CD4-positive, alpha-beta memory T cell (primary cell): Measurements from ENCODE around the gene PRKD2. TPM values are rescaled to one million over a fixed set of nuclear protein-coding genes. Genes with fewer than 3 reads are reported as not detected.
"Not testable (repeated sequence)": the region's sequence is repeated elsewhere in the genome, so short reads cannot be mapped to it uniquely, and the experiment has no call there.

Experiments used
- CTCF ChIA-PET: fragments of 350-600 bp; sonication (Branson Sonifier 250); formaldehyde crosslinking; loops from one replicate; lab custom pipeline; 2021; ENCODE audit warnings: inconsistent platforms; ENCODE audit not compliant: partially characterized antibody; lab: Charles Lee
- POLR2A ChIA-PET: fragments of 350-600 bp; sonication (Branson Sonifier 250); formaldehyde crosslinking; loops from one replicate; lab custom pipeline; 2021; ENCODE audit not compliant: partially characterized antibody; lab: Charles Lee
- DNase-seq, 5 donors: peaks; one replicate each; pipeline versions ENCODE4 v3.0.0 to v3.0.0-alpha.2; 2020 to 2022; ENCODE audit warnings: mixed read lengths in 1 of 5
- H3K27ac ChIP-seq: one replicate; pipeline ENCODE4 v1.7.0; 2013; ENCODE audit warnings: low read depth, low read length
- H3K27me3 ChIP-seq: 2 replicates; pipeline ENCODE4 v1.7.0; 2013; ENCODE audit warnings: mild to moderate bottlenecking, low read length, moderate library complexity; ENCODE audit not compliant: insufficient read depth
- H3K36me3 ChIP-seq: 2 replicates; pipeline ENCODE4 v1.7.0; 2013; ENCODE audit warnings: mild to moderate bottlenecking, low read length, moderate library complexity; ENCODE audit not compliant: insufficient read depth
- H3K4me1 ChIP-seq: 2 replicates; pipeline ENCODE4 v1.7.0; 2013; ENCODE audit warnings: mild to moderate bottlenecking, low read length, moderate library complexity; ENCODE audit not compliant: insufficient read depth
- H3K4me3 ChIP-seq, 2 donors: one replicate each; pipeline ENCODE4 v1.7.0; 2013; ENCODE audit warnings: low read length in 2 of 2, mild to moderate bottlenecking in 1 of 2
- H3K9me3 ChIP-seq, 2 donors: one replicate each; pipeline ENCODE4 v1.7.0; 2013; ENCODE audit warnings: low read length in 2 of 2, control low read depth in 1 of 2; ENCODE audit not compliant: control insufficient read depth in 1 of 2
- H3K27ac Mint-ChIP-seq, 7 donors: one replicate each; pipeline ENCODE4 v1.8.0; 2020 to 2021; ENCODE audit warnings: mixed read lengths in 7 of 7, mild to moderate bottlenecking in 6 of 7, inconsistent platforms in 3 of 7, moderate library complexity in 3 of 7
- H3K27me3 Mint-ChIP-seq, 2 donors: one replicate each; pipeline ENCODE4 v1.8.0; 2020 to 2021; ENCODE audit warnings: mixed read lengths in 2 of 2
- H3K36me3 Mint-ChIP-seq, 2 donors: one replicate each; pipeline ENCODE4 v1.8.0; 2020 to 2021; ENCODE audit warnings: mixed read lengths in 2 of 2, inconsistent platforms in 1 of 2, mild to moderate bottlenecking in 1 of 2
- H3K4me1 Mint-ChIP-seq, 4 donors: one replicate each; pipeline ENCODE4 v1.8.0; 2020 to 2021; ENCODE audit warnings: mixed read lengths in 4 of 4, mild to moderate bottlenecking in 1 of 4
- H3K4me3 Mint-ChIP-seq, 8 donors: one replicate each; pipeline ENCODE4 v1.8.0; 2020 to 2021; ENCODE audit warnings: mixed read lengths in 8 of 8, mild to moderate bottlenecking in 7 of 8, moderate library complexity in 6 of 8, inconsistent platforms in 3 of 8
- H3K9me3 Mint-ChIP-seq, 8 donors: one replicate each; pipeline ENCODE4 v1.8.0; 2020 to 2021; ENCODE audit warnings: mixed read lengths in 8 of 8, mild to moderate bottlenecking in 5 of 8, inconsistent platforms in 3 of 8, moderate library complexity in 1 of 8
- intact Hi-C: fragments of 100-400 bp; cut with micrococcal nuclease; formaldehyde crosslinking; loops from one replicate; pipeline ENCODE4 v1.15.1; 2023
- polyA plus RNA-seq, 2 donors: library from polyadenylated mRNA; unstranded; fragments of 300-500 nt; fragmentation: Illumina TruSeq; gene quantifications; one replicate each; pipeline ENCODE4 v1.2.3, GENCODE V29; 2021
- total RNA-seq, 2 experiments: library from RNA; stranded (reverse); gene quantifications; one replicate each; pipeline ENCODE4 v1.2.3, GENCODE V29; 2021

PRKD2 gene
- total and polyA plus RNA-seq, 4 experiments from 2014 or later = 27.6 to 122 (median 102) TPM

DNA sequence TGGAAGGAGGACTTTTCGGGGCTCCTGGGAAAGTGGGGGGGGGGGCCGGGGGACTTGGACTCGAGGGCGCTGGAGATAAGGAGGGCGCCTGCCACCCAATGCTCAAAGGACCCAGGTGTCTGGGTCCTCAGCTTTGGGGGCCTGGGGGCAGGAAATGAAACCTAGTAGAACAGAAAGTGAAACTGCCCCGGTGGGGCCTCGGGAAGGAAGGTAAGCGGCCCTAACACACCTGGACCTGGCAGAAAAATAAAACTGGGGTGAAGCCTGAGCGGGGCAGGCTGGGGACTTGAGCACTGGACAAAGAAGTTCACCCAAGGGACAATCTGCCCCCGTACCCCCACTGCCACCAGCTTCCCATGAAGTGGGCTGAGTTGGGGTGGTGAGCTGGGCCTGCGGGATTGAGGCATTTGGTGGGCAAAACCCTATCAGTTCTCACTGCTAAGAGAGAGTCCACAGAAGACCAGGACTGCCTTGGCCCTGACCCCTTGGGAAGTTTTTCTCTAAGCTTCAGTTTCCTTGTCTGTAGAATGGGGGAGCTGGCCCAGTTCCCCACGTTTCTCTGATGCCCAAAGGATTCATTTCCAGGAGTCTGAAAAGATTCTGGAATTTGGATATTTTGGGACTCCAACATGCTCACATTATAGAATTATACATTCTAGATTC lies 2.3 kb downstream of the PRKD2 start:
- Mint-ChIP-seq H3K36me3 (peaks cover 8 to 49% of the 10 kb centered on the region in 2 donors), H3K4me3 (peak overlapping the region; percentile 93 to 98 (median 94)), H3K27ac (peak overlapping the region; percentile 95 to 99 (median 98)), H3K27me3 (no peaks in the 10 kb centered on the region), H3K4me1 (peaks cover 25 to 57% (median 38%) of the 10 kb centered on the region in 4 donors), H3K9me3 (peaks cover 0 to 3% (median 0%) of the 10 kb centered on the region in 8 donors)
- Histone ChIP-seq H3K27ac (peak overlapping the region; percentile 95), H3K4me1 (peaks cover 41% of the 10 kb centered on the region), H3K27me3 (no peaks in the 10 kb centered on the region), H3K36me3 (peaks cover 14% of the 10 kb centered on the region), H3K9me3 (no peaks in the 10 kb centered on the region), H3K4me3 (peak overlapping the region; percentile 82 to 94)
- intact Hi-C loops = loop anchor here (2.0 to 5.0 kb wide), 2 partner anchors 54 to 102 kb away; partner anchors contain the start of gene DACT3
- POLR2A ChIA-PET = interaction anchor here (0.6 to 10.8 kb wide), 24 partner anchors 9 to 559 kb away, joined by 3 to 72 read pairs (median 6); partner anchors contain the start of genes AP2S1, CALM3, DACT3 and SLC1A5
- DNase-seq = peak in 4 of 5 donors; percentile 74 to 80 (median 78)
- CTCF ChIA-PET = interaction anchor here (0.6 to 4.7 kb wide), 11 partner anchors 10 to 533 kb away, joined by 3 to 57 read pairs (median 5); partner anchors contain the start of gene DACT3

DNA sequence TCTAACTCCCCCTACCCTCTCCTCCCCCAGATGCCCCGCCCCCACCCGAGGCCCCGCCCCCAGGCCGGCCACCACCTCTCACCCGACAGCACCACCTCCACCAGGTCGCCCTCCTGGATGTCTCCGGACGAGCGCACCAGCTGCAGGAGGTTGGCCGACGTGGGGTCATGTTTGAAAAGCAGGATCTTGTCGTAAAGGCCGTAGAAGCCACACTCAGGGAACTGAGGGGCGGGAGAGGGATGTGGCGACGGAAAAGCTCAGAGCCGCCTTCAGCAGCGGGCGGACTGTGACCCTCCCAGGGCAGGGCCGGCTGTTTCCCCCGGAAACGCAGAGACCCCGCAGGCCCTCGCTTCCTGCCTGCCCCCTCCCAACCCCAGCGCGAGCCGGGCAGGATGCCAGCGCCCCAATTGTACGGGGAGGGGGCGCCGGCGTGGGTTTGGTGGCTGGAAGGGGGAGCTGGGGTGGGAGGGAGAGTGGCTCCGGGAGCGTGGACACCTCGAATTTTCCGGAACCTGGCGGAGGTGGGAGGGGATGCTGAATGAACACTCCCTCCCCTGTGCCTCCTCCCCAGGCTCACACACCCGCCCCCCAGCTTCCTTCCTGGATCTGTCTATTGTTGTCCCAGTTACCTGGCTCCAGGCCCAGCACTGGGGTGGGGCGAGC lies 3.0 kb downstream of the PRKD2 start:
- intact Hi-C loops = loop anchor here (2.0 kb wide), 1 partner anchor 53 kb away; the partner anchor contains the start of gene DACT3
- Mint-ChIP-seq H3K36me3 (peaks cover 8 to 46% of the 10 kb centered on the region in 2 donors), H3K4me3 (peak overlapping the region; percentile 93 to 98 (median 94)), H3K9me3 (peaks cover 0 to 3% (median 0%) of the 10 kb centered on the region in 8 donors), H3K4me1 (peaks cover 19 to 50% (median 32%) of the 10 kb centered on the region in 4 donors), H3K27ac (peak overlapping the region; percentile 95 to 99 (median 98)), H3K27me3 (no peaks in the 10 kb centered on the region)
- Histone ChIP-seq H3K4me1 (peaks cover 34% of the 10 kb centered on the region), H3K4me3 (peak overlapping the region; percentile 29 to 94), H3K9me3 (no peaks in the 10 kb centered on the region), H3K27me3 (no peaks in the 10 kb centered on the region), H3K36me3 (peaks cover 21% of the 10 kb centered on the region), H3K27ac (peak overlapping the region; percentile 95)
- peak; percentile 78 to 92 (median 82) for DNase-seq
- ChIA-PET POLR2A (interaction anchor here (0.6 to 10.8 kb wide), 25 partner anchors 9 to 560 kb away, joined by 3 to 72 read pairs (median 6); partner anchors contain the start of genes CALM3, DACT3, SLC1A5 and ZC3H4), CTCF (interaction anchor here (0.6 to 4.7 kb wide), 12 partner anchors 10 to 534 kb away, joined by 3 to 57 read pairs (median 5); partner anchors contain the start of gene DACT3)

DNA sequence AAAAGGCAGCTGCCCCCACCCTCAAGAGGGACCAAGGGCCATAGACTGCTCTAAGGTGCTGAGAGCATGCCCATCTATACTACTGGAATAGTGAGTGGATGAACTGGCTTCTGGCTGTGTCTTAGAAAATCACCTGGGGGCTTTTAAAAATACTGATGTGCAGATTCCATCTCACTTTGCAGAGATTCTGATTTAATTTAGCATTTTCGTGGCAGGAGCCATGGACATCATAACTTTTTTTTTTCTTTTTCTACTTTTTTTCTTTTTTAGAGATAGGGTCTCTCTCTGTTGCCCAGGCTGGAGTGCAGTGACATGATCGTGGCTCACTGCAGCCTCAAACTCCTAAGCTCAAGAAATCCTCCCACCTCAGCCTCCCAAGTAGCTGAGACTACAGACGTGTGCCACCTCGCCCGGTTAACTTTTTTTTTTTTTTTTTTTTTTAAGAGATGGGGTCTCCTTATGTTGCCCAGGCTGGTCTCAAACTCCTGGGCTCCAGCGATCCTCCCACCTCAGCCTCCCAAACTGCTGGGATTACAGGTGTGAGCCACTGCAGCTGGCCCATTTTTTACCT lies 4.1 kb downstream of the PRKD2 start:
- H3K4me3 ChIP-seq, DNase-seq, H3K9me3 Mint-ChIP-seq, H3K27me3 ChIP-seq, intact Hi-C loops, H3K9me3 ChIP-seq, H3K27me3 Mint-ChIP-seq: not testable (repeated sequence)
- Mint-ChIP-seq H3K36me3 (peaks cover 11 to 47% of the 10 kb centered on the region in 2 donors), H3K27ac (peak overlapping the region; percentile 3 to 99 (median 95)), H3K4me3 (peak overlapping the region in 7 of 8 donors; percentile 64 to 98 (median 94)), H3K4me1 (peaks cover 11 to 40% (median 22%) of the 10 kb centered on the region in 4 donors)
- ChIA-PET POLR2A (interaction anchor here (1.2 to 10.8 kb wide), 8 partner anchors 8 to 213 kb away, joined by 3 to 72 read pairs (median 10); no protein-coding TSS in a partner anchor), CTCF (interaction anchor here (0.9 to 4.7 kb wide), 3 partner anchors 9 to 101 kb away, joined by 4 to 57 read pairs (median 10); no protein-coding TSS in a partner anchor)
- Histone ChIP-seq H3K36me3 (peaks cover 31% of the 10 kb centered on the region), H3K4me1 (peaks cover 24% of the 10 kb centered on the region), H3K27ac (peak overlapping the region; percentile 95)

GRCh38 chr19:46710687-46711086 lies 6.2 kb downstream of the PRKD2 start:
- Mint-ChIP-seq H3K9me3 (no peaks in the 10 kb centered on the region), H3K27ac (peak overlapping the region in 3 of 7 donors; percentile 38 to 81 (median 50)), H3K4me1 (peaks cover 9 to 39% (median 21%) of the 10 kb centered on the region in 4 donors), H3K36me3 (peaks cover 24 to 53% of the 10 kb centered on the region in 2 donors), H3K4me3 (no peak overlapping the region), H3K27me3 (no peaks in the 10 kb centered on the region)
- Histone ChIP-seq H3K9me3 (no peaks in the 10 kb centered on the region), H3K27ac (no peak overlapping the region), H3K4me3 (no peak overlapping the region), H3K36me3 (peaks cover 40% of the 10 kb centered on the region), H3K27me3 (no peaks in the 10 kb centered on the region), H3K4me1 (peaks cover 20% of the 10 kb centered on the region)
- intact Hi-C loops = no loop called here
- CTCF ChIA-PET = interaction anchor here (0.8 to 3.2 kb wide), 2 partner anchors 18 to 130 kb away, joined by 4 to 33 read pairs; no protein-coding TSS in a partner anchor
- no peak for DNase-seq
- POLR2A ChIA-PET = interaction anchor here (10.8 kb wide), 1 partner anchor 19 kb away, joined by 72 read pairs; no protein-coding TSS in a partner anchor

DNA sequence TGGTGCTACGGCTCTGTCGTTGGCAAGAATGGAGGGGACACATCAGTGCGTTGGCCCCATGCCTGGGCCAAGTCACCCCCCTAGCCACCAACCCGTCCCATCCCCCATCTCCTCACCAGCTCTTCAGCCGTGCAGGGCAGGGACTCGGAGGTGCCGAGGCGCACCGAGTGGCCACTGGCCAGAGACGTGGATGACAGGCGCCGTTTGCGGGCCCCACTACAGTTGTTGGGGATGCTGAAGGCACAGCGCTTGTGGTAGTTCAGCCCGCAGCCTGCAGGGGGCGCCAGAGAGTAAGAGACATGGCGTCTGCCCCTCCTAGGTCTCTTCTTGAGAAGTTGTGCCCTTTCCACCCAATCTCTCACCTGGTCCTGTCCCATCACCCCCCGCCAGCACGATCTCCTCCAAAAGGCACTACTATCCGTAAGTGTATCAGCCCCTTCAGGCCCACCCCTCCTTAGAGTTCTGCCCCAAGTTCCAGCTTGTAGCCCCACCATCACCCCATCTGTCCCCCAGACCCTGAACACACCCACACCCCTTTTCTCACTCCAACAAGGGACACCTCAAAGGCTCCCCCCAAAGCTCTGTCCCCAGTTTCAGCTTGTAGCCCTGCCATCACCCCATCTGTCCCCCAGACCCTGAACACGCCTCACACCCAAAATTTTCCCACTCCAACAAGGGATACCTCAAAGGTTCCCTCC lies 12.4 kb downstream of the PRKD2 start:
- H3K4me1 Mint-ChIP-seq = peaks cover 6 to 18% (median 12%) of the 10 kb centered on the region in 4 donors
- H3K27ac Mint-ChIP-seq = peak overlapping the region; percentile 10 to 92 (median 87)
- H3K4me3 Mint-ChIP-seq = peak overlapping the region in 1 of 8 donors; percentile 45
- CTCF ChIA-PET = interaction anchor here (0.5 to 8.9 kb wide), 24 partner anchors 10 to 441 kb away, joined by 3 to 173 read pairs (median 6); partner anchors contain the start of gene FKRP
- peaks cover 36 to 69% of the 10 kb centered on the region in 2 donors for H3K36me3 Mint-ChIP-seq
- intact Hi-C loops = loop anchor here (1.0 kb wide), 4 partner anchors 13 to 49 kb away; partner anchors contain the start of gene PRKD2
- H3K27me3 Mint-ChIP-seq = no peaks in the 10 kb centered on the region
- H3K9me3 Mint-ChIP-seq = no peaks in the 10 kb centered on the region
- DNase-seq = peak; percentile 74 to 83 (median 79)
- Histone ChIP-seq H3K4me3 (no peak overlapping the region), H3K27ac (no peak overlapping the region), H3K4me1 (peaks cover 14% of the 10 kb centered on the region), H3K27me3 (no peaks in the 10 kb centered on the region), H3K36me3 (peaks cover 72% of the 10 kb centered on the region), H3K9me3 (no peaks in the 10 kb centered on the region)
- POLR2A ChIA-PET = interaction anchor here (0.6 to 5.2 kb wide), 8 partner anchors 7 to 224 kb away, joined by 3 to 57 read pairs (median 3); no protein-coding TSS in a partner anchor

GRCh38 chr19:46700704-46701103 lies 16.2 kb downstream of the PRKD2 start:
- no peak overlapping the region for H3K4me3 Mint-ChIP-seq
- H3K27me3 Mint-ChIP-seq = no peaks in the 10 kb centered on the region
- H3K36me3 ChIP-seq = peaks cover 74% of the 10 kb centered on the region
- H3K27me3 ChIP-seq = no peaks in the 10 kb centered on the region
- H3K27ac Mint-ChIP-seq = peak overlapping the region in 2 of 7 donors; percentile 54 to 76
- no peaks in the 10 kb centered on the region for H3K9me3 Mint-ChIP-seq
- ChIA-PET CTCF (interaction anchor here (1.7 kb wide), 1 partner anchor 53 kb away, joined by 4 read pairs; no protein-coding TSS in a partner anchor), POLR2A (no interaction called here)
- H3K9me3 ChIP-seq = no peaks in the 10 kb centered on the region
- peaks cover 51 to 70% of the 10 kb centered on the region in 2 donors for H3K36me3 Mint-ChIP-seq
- no peak overlapping the region for H3K27ac ChIP-seq
- peaks cover 6 to 13% (median 9%) of the 10 kb centered on the region in 4 donors for H3K4me1 Mint-ChIP-seq
- no peak for DNase-seq
- no peak overlapping the region for H3K4me3 ChIP-seq
- peaks cover 14% of the 10 kb centered on the region for H3K4me1 ChIP-seq
- intact Hi-C loops = no loop called here
